IPS DF 4.7 (cell line): Measurements from ENCODE around the gene RBM5.
A peak's percentile ranks its signal among the peaks of the same experiment; 100 is the strongest.
"Not testable (repeated sequence)": the region's sequence is repeated elsewhere in the genome, so short reads cannot be mapped to it uniquely, and the experiment has no call there.

ENCODE experiments used
- DNase-seq: peaks from one replicate; pipeline ENCODE4 v3.0.0-alpha.2; 2013; ENCODE audit warnings: low spot score; ENCODE audit errors: extremely low read depth

RBM5 gene

DNA sequence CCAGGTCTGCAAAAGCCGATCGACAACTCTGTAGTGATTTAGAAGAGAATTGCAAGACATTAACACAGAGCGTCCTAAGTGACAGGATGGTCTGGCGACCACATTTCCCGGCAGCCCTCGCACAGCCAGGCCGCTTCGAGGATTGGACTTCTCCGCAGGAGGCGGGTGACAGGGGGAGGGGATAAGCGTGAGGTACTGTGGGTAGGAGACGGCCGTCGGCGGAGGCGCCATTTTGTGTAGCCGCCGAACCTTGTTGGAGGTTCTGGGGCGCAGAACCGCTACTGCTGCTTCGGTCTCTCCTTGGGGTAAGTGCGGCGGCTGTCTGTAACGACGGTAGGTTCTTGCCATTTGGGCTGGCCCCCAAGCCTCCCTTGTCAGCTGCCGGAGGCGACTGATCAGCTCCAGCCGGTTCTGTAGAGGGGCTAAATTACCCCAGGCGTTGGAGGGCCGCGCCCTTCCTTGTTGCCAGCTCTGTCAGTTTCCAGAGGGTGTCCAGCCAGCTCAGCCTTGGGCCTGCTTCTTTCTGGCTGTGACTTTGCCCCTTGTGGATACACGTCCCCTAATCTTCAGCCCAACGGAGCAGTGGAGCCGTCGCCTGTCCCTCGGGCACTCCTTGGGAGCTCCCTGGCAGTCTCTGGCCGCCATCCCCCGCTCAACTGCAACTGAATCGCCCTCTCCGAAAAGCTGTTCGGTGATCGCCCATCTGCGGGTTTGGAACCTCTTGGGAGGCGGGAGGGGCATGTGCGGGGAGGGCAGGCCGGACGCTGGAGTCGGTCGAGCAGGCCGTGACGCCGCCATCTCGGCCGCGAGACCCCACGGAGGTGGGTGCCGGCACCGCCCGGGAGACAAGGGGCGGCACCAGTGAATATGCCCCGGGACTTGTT is at the start of gene RBM5:
Gene RBM5, plus strand, starts transcription at position 195 of the 884 bp plus-strand sequence. CDS start 1,516 bp downstream, outside the sequence.
- peak; percentile 56 for DNase-seq

DNA sequence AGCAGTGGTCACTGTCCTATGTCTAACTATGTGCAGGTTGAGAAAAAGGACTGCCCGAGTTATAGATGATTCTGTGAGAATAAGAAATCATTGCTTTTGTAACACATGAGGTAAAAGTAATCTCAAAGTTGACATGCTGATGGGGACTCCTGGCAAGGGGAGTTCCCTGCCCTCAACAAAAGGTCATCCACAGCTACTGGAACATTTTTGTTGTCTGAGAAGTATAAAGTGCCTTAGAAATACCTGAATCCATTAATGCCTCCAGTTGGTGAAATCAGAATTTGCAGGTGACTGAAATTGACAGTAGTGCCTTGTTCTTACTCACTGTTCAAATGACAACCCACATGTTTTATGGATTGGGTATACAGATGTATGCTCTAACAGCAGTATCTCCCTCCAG is 43.7 kb upstream of the RBM5 start:
- no peak for DNase-seq

DNA sequence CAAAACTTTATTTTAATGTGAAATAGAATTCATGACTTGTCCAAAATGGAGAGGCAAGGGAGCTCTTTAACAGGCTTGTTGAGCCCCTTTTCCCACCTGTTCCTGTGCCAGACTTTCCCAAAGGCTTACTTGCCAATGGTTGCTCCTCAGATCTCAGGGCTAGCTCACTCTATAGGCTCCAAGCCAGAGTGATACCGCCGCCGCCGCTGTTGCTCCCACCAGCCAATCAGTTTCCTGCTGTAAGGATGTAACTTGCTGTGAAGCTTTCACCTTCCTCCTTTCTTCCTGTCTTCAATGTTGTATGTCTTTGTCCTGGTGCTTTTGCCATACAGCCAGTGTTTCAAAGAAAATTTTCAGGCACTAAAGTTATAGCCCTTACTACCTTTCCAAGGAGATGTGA is 41.3 kb upstream of the RBM5 start:
- no peak for DNase-seq

DNA sequence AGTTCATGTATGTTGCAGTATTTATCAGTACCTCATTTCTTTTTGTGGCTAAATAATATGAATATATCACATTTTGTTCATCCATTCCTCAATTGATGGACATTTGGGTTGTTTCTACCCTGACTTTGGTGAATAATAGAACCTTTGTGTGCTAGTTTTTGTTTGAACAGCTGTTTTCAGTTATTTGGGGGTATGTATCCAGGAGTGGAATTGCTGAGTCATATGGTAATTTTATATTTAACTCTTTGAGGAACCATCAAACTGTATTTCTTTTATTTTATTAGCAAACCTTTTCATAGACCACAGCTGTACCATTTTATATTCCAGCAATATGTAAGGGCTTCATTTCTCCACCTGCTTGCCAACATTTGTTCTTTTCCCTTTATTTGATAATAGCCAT is 38.4 kb upstream of the RBM5 start:
- no peak for DNase-seq

DNA sequence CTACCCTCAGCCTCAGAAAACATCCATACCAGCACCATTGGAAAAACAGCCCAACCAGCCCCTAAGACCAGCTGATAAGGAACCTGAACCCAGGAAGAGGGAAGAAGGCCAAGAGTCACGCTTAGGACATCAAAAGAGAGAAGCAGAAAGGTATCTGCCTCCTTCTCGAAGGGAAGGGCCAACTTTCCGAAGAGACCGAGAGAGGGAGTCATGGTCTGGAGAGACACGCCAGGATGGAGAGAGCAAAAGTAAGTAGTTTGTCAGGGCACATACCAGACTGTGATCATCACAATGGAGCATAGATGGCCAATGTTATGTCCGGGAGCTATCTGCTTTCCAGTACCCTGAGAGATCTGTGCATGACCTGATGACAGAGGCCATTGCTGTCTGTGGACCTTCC is 31.0 kb upstream of the RBM5 start:
- DNase-seq: no peak

DNA sequence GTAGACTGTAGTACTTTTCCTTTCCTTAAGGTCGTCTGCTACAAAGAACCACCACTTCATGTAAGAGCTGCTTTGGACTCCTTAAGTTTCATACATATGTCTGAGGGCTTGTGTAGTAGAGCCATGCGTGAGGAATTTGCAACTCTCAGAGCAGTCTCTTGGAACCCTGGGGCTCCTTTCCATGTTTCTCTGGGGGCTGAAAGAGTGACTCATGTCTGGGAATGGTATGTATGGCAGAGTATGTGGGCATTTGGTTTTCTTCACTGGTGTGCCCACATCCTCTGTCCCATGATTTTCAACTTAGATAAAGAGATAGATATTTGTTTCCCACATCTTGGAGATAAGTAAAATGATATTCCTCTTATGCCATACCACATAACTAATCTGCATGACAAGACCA is 20.6 kb upstream of the RBM5 start:
- no peak for DNase-seq

DNA sequence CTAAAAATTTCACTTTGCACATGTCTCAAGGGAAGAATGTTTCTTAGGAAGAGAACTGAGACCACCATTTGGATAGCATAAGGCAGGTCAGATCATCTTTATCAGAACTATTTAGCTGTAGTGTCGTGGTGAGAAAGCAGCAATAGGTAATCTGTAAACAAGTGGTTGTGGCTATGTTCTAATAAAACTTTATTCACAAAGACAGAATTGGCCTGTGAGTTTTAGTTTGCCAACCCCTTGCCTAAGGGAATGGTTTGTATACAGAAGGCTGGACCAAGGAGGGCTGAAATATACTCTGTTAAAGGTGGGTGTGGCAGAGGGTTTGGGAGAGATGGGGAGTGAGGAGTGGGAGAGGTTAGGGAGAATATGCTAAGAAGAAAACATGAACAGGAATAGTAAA is 10.6 kb upstream of the RBM5 start:
- DNase-seq: no peak

DNA sequence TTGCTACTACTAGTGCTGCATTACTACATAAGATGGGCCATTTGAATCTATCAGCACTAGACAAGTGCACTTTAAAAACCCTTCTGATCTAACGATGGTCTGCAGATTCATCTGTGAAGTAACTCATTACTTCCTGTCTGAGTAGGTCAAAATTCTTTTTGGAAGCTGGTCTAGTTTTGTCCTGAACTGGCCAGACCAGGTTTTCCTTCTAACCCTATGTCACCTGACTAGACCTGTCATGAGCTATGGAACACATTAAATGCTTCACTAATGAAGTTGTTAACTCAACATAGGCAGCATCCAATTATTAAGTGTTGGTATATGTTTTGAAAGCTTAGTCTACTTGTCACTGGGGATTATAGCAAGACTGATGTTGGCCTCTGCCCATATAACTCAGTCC is 10.1 kb upstream of the RBM5 start:
- DNase-seq: no peak

DNA sequence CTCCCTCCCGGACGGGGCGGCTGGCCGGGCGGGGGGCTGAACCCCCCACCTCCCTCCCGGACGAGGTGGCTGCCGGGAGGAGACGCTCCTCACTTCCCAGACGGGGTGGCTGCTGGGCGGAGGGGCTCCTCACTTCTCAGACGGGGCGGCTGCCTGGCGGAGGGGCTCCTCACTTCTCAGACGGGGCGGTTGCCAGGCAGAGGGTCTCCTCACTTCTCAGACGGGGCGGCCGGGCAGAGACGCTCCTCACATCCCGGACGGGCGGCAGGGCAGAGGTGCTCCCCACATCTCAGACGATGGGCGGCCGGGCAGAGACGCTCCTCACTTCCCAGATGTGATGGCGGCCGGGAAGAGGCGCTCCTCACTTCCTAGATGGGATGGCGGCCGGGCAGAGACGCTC is 3.8 kb upstream of the RBM5 start:
- not testable (repeated sequence) for DNase-seq

DNA sequence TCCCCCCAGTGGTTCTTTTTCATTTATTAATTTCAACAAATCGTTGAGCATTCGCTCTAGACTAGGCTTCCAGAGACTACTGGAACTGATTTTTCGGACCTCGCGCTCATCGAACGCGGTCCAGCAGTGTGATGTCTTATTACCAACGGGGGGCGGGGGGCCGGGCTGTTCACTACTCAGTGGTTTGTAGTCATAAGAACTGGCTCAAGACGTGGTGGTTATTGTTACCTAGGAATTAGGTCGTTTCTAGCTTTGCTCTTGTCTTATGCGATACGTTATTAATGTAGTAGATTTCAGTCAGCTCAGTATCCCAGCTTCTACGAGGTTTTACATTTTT is 858 bp downstream of the RBM5 start:
- no peak for DNase-seq

DNA sequence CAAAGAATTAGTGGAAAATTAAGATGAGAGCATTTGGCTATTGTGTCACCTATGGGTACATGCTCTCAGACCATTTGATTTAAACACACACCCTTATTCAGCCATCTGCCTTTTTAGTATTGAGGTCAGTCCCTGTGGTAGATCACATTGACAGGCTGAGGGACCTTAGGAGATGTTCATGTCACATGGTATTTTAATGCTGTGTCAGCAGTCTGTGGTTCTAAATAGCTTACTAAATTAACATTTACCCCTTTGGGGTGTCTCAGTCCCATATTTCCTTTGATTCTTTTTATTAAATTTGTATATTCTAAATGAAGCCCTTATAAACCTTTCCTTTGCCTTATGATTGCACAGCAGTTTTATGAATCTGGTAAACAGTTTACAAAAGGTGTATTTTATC is 2.3 kb downstream of the RBM5 start:
- DNase-seq: no peak

DNA sequence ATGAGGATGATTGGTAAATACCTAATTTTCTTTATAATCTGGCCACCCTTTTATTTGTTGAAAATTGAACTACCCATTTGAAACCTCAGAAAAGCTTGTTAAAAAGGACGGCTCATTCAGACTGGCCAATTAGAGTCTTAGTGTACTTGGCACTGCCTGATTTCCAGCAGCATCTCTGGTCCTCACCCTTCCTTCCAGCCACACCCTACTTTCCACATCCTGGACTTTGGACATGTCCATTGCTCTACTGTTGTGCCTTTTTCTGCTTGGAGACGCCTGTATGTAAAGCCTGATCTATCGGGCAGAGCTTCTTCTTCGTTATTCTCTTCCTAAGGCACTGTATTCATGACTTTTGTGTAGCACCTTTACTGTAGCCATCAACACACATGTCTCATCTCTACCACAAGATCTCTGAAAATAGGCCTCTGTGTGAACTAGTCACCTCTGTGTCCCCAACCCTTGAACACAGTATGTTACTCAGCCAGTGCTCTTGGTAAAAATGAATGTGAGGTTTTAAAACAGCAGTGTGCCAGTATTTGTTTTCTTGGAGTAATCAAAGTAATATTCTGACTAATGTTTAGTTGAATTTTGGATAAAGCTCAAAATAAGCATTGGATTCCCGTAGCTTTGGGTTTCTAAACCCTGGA is 6.8 kb downstream of the RBM5 start:
- no peak for DNase-seq

DNA sequence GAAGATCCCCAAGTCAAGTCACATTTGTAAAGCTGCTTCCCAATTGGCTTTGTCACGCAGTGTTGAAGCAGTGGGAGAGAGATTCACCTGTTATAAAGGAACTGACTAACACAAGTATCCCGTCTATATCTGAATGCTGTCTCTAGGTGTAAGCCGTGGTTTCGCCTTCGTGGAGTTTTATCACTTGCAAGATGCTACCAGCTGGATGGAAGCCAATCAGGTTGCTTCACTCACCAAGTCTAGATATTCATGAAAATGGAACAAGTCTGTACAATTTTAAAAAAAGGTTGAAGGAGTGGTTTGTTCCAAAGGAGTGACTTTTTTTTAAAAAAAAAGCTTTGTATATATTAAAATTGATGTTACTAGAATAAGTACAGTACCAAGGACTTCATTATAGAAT is 11.7 kb downstream of the RBM5 start:
- no peak for DNase-seq

DNA sequence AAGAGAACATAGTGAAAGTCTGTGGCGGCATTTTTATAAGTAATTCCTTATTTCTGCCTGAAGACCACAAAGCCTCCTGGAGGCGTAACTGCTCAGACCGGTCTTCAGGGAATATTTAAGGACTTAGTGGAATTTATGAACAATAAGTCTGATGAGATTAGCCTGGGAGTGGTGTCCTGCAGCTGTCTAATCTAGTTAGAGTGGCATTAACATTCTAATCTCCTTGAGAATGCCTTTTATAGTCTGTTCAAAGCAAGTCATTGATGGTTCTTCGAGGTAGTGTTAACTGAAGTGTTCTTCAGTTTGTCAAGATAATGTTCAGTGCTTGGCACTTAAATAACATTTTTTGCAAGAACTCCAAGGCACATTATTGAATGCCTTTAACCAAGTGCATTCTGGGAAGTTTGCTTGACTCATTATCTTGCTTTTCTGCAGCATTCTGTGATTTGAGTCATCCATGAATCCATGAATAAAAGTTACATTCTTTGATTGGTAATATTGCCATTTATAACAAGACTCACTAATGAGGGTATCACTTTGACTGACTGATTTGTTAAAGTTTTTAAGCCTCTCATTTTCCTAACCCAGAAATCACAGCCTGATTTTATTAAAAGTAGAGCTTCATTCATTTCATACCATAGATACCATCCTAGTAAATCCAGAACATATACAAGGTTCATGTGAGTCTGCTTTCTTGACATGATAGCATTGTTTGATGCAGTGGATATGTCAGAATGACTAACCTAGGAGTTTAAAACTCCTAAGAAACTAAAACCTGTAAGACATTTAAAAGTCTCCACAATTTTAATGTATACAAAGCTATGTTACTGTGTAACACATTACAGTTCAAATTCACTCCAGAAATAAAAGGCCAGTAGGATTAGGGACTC is 12.5 kb downstream of the RBM5 start:
- no peak for DNase-seq

DNA sequence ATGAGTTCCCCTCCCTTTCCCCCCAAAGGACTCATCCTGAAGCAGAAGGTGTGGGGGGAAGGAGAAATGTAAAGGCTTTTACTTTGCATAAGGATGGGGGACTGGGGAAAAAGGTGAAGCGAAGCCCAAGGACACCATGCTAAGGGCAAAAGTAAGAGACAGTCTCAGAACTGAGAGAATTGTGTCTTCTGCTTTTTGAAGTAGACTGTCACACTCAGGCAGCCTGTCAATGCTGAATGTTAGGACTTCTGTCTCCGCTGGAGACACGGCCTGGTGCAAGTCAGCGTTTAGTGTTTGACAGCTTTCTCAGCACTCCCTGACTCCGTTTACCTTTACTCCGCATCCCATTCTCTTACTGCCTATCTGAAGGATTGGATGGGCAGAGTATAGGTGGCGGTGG is 13.8 kb downstream of the RBM5 start:
- DNase-seq: no peak

DNA sequence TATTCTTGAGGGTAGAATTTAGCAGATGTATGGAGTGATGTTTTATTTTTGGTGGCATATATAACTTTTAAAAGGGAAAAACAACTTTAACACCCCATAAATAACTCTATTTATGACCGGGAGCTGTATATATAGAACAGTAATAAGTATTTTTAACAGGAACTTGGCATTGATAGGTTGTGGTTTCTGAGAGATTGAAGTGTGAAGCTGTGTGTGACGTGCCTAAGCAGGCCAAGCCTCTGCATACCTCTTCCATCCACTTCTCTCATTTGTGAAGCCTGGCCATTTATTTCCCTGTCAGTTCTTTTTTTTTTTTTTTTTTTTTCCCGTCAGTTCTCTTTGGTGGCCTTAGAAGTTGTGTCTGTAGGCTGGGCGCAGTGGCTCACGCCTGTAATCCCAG is 23.0 kb downstream of the RBM5 start:
- DNase-seq: no peak

DNA sequence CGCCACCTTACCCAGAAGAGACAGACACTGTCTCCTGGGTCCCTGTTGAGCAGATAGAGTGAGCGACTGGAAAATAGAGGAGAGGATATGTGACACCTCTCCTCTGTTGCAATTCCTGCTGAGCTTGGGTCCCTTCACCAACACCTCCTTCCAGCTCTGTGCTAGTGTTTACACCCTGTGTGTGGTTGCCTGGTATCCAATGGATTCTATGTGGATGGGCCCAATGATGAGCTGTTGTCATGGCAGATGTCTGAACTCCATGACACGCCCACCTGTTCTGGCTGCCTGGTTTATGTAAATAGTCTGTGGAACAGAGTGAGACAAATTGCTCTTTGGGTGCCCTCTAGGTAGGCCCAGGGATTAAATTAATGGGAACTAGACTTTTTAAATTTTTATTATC is 23.7 kb downstream of the RBM5 start:
- DNase-seq: no peak

DNA sequence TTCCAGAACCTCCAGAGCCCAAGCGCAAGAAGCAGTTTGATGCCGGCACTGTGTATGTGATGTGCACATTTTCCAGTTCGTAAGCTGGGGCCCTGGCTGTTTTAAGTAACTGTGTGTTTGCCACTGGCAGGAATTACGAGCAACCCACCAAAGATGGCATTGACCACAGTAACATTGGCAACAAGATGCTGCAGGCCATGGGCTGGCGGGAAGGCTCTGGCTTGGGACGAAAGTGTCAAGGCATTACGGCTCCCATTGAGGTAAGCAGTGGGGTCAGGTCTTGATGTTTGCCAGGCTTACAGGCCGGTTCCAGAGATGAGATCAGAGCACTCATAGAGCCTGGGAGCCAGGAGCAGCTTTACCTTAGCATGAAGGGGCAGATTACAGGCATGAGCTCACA is 28.4 kb downstream of the RBM5 start:
- DNase-seq: no peak

DNA sequence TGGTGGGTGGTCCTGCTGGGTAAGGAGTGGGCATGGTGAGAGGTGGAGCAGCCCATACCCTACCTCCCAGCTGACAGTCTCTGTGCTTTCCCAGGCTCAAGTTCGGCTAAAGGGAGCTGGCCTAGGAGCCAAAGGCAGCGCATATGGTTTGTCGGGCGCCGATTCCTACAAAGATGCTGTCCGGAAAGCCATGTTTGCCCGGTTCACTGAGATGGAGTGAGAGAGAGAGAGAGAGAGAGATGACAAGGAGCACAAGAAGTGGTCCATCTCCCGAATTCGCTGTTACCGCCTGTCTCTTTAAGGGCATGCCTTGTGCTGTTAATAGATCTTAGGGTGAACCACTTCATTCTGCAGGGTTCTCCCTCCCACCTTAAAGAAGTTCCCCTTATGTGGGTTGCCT is 29.5 kb downstream of the RBM5 start:
- DNase-seq: no peak

DNA sequence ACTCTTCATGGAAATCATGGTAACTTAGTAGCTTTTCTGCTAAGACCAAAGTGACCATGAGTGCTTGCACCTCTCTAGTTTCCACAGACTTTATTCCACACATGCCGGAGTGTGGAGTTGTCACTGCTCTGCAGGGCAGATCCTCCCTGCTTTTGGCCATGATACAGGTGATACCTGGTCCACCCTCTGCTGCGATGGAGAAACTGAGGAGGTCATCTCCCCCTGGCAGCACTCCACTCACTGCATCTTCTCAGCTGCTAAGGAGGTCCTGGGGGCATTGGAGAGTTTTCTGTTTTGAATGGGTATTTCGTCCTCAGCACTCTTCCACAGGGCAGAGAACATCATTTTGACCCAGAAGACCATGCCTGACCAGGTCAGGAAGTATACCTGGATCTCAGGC is 31.1 kb downstream of the RBM5 start:
- no peak for DNase-seq

DNA sequence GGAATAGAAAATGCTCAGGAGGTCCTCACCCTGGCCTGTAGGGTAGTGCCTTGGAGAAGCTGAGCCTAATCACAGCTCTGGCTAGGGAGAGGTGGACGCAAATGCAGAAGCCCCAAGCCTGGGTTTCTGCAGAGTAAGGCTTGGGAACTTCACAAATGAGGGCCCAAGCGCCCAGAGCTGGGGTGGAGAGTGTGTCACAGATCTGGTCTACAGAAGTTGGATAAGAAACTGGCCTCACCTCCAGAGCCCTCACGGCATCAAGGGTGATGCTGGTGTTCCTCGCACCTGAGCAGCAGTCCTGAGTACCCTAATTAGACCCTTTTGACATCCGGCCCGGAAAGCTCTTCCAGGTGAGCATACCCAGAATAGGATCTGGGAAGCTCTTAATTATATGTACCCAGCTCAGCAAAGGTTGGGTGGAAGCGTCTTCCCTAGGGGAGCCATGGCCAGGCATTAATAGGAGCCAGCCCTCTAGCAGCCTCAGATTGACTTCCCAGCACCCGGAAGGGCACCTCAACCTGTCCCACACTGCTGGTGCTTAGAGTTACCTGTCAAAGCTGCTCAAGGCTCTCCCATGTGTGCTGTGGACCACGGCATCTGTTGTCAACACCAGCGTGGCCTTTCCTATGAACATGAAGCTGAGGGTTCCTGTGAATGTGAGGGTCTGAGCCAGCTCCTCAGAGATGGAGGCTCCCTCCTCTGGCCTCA is 31.8 kb downstream of the RBM5 start:
- no peak for DNase-seq
